ENCODE measurements around the gene POLRMT. TPM values are rescaled to one million over a fixed set of nuclear protein-coding genes. Genes with fewer than 3 reads are reported as not detected.

POLRMT gene
- total RNA-seq, 1 donor from 2014 or later, result 45.3 TPM

DNA sequence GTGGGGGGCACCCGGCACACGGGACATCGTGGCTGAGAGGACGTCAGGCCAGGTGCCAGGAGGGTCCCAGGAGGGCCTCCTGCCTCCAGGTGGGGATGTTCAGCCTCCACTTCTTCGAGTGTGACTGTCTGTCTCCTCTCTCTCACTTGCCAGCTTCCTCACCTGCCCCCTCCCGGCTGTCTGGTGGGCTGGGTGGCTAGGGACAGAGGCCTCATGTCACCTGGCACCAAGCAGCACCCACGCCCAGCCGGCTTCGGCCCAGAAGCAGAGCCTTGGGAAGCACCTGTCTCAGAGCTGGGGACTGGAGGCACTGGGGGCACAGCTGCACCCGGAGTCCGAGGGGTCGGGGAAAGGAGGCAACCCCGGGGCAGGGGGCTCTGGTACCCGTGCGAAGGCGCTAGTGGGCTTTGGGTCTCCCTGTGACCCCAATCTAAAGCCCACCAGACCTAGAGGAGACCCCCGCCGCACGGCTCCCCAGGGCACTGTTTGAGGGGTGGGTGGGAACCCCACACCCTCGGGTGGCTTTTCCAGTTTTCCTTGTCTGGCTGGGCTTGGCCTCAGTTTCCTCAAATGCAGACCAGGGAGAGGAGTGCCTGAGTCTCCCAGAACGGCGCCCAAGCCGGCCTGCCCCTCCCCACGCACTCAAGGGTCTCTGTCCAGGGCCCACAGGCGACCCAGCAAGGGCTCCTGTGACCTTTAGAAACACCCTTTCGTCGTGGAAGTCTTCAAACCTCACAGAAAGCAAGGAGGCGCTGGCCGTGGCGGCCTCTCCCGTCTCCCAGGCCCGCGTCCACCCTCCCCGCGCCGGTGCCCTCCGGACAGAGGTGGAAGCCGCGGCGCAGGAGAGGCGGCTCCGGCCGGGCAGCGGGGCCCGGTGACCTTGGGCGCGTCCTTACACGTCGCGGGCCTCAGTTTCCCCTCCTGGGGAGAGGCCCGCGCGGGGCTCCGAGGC is 44.3 kb downstream of the POLRMT start:
- H3K9ac ChIP-seq (ENCODE audit: low read length), result no peak overlapping the region
- no peaks in the 10 kb centered on the region for H3K9me3 ChIP-seq (ENCODE audit: insufficient read depth, low read depth, low read length)
- DNase-seq (ENCODE audit: low read depth), result no peak
- Mint-ChIP-seq H3K4me1 (ENCODE audit: low read depth, unreplicated experiment) (peaks cover 9% of the 10 kb centered on the region), H3K36me3 (ENCODE audit: low read depth, unreplicated experiment) (peaks cover under 1% of the 10 kb centered on the region), H3K4me3 (ENCODE audit: unreplicated experiment) (peak overlapping the region; percentile 57), H3K27ac (ENCODE audit: unreplicated experiment) (no peak overlapping the region), H3K27me3 (ENCODE audit: low read depth, unreplicated experiment) (peaks cover 21% of the 10 kb centered on the region), H3K9me3 (ENCODE audit: unreplicated experiment) (no peaks in the 10 kb centered on the region)
- H3K4me3 ChIP-seq (ENCODE audit: insufficient read depth, low read depth, low read length), result no peak overlapping the region
- H3K79me2 ChIP-seq (ENCODE audit: insufficient read depth, low read length), result no peaks in the 10 kb centered on the region
- peaks cover 31% of the 10 kb centered on the region for H3K4me1 ChIP-seq (ENCODE audit: insufficient read depth, low read length)
- peak overlapping the region; percentile 50 for H3K4me2 ChIP-seq (ENCODE audit: low read length)
- H3K27me3 ChIP-seq (ENCODE audit: insufficient read depth, low read length), result no peaks in the 10 kb centered on the region
- no peaks in the 10 kb centered on the region for H3K36me3 ChIP-seq (ENCODE audit: insufficient read depth, low read length)
- H3K27ac ChIP-seq (ENCODE audit: low read depth, low read length), result no peak overlapping the region
- H4K20me1 ChIP-seq (ENCODE audit: insufficient read depth, low read length), result peaks cover 55% of the 10 kb centered on the region
- no peak for FAIRE-seq
- H2AFZ ChIP-seq (ENCODE audit: low read depth, low read length), result no peak overlapping the region
- peak; percentile 50 for TF ChIP-seq EZH2 (IDR thresholded peaks at IDR 0.05; ENCODE audit: insufficient read depth, low read length)
- TF ChIP-seq CTCF (IDR thresholded peaks at IDR 0.05; ENCODE audit: insufficient read depth, low read depth, low read length), result no peak

DNA sequence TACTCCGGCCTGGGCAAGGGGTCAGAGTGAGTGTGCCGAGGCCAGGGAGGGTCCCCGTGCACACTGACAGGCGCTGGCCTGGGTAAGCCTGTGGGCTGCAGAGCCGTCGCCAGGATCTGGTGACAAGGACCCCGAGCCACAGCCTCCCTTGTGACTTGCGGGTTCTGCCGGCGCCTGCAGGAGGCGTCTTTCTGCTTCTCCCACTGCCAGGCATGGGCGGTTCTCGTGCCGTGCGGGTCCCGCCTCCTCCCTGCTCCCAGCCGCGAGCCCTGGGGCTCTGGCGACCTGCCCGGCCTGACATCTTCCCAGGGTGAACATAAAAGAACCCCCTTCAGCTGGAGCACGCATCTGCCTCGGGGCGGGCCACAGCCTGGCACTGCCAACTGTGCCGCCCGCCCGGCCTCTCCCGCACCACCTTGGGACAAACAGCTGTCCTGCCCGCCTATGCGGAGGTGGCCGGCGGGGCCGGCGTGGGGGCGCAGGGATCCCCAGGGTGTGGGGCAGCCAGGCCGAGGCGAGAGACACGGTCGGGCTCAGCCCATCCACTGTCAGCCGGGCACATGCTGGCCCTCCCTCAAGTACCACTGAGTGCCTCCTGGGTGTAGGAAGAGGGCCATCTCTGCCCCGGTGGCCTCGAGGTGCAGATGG is 45.1 kb downstream of the POLRMT start:
- no peak overlapping the region for H3K27ac Mint-ChIP-seq (ENCODE audit: unreplicated experiment)
- no peak for DNase-seq (ENCODE audit: low read depth)
- no peak overlapping the region for H3K4me3 Mint-ChIP-seq (ENCODE audit: unreplicated experiment)

More for the DNA sequence above, 45.1 kb downstream of the POLRMT start:
- no peak for FAIRE-seq
- Histone ChIP-seq H3K4me3 (ENCODE audit: insufficient read depth, low read depth, low read length) (no peak overlapping the region), H3K9ac (ENCODE audit: low read length) (no peak overlapping the region), H3K79me2 (ENCODE audit: insufficient read depth, low read length) (no peaks in the 10 kb centered on the region), H3K4me2 (ENCODE audit: low read length) (peak overlapping the region; percentile 63), H2AFZ (ENCODE audit: low read depth, low read length) (no peak overlapping the region), H3K27ac (ENCODE audit: low read depth, low read length) (no peak overlapping the region), H3K9me3 (ENCODE audit: insufficient read depth, low read depth, low read length) (no peaks in the 10 kb centered on the region), H3K27me3 (ENCODE audit: insufficient read depth, low read length) (no peaks in the 10 kb centered on the region), H3K4me1 (ENCODE audit: insufficient read depth, low read length) (peaks cover 32% of the 10 kb centered on the region), H3K36me3 (ENCODE audit: insufficient read depth, low read length) (no peaks in the 10 kb centered on the region), H4K20me1 (ENCODE audit: insufficient read depth, low read length) (peaks cover 56% of the 10 kb centered on the region)
- no peak for TF ChIP-seq CTCF (IDR thresholded peaks at IDR 0.05; ENCODE audit: insufficient read depth, low read depth, low read length)
- no peak for TF ChIP-seq EZH2 (IDR thresholded peaks at IDR 0.05; ENCODE audit: insufficient read depth, low read length)
- no peaks in the 10 kb centered on the region for H3K9me3 Mint-ChIP-seq (ENCODE audit: unreplicated experiment)
- peaks cover 14% of the 10 kb centered on the region for H3K27me3 Mint-ChIP-seq (ENCODE audit: low read depth, unreplicated experiment)
- H3K36me3 Mint-ChIP-seq (ENCODE audit: low read depth, unreplicated experiment), result peaks cover 3% of the 10 kb centered on the region
- peaks cover 13% of the 10 kb centered on the region for H3K4me1 Mint-ChIP-seq (ENCODE audit: low read depth, unreplicated experiment)

Data from astrocyte (in vitro differentiated cells and primary cell).